HEK293 (cell line): ENCODE results near the gene BCL7A.

Experiments
- KLF7 ChIP-seq: fragments of 450-650 bp; formaldehyde crosslinking; IDR thresholded peaks from 2 replicates; pipeline ENCODE4 v1.5.1; 2016; ENCODE audit warnings: missing biosample characterization, missing genetic modification characterization, borderline replicate concordance
- KLF9 ChIP-seq: fragments of 450-650 bp; formaldehyde crosslinking; IDR thresholded peaks from 2 replicates; pipeline ENCODE4 v1.5.1; 2016; ENCODE audit warnings: missing biosample characterization, missing genetic modification characterization, low read depth
- SCRT1 ChIP-seq: fragments of 450-650 bp; formaldehyde crosslinking; IDR thresholded peaks from 2 replicates; pipeline ENCODE4 v1.5.1; 2016; ENCODE audit warnings: missing biosample characterization, missing genetic modification characterization, borderline replicate concordance
- WT1 ChIP-seq: fragments of 450-650 bp; formaldehyde crosslinking; IDR thresholded peaks from 2 replicates; pipeline ENCODE4 v1.5.1; 2016; ENCODE audit warnings: missing biosample characterization, missing genetic modification characterization
- ZNF184 ChIP-seq: fragments of 450-650 bp; IDR thresholded peaks from 2 replicates; pipeline ENCODE4 v1.5.1; 2018; ENCODE audit warnings: missing biosample characterization, mild to moderate bottlenecking, missing genetic modification characterization
- ZNF19 ChIP-seq: fragments of 450-650 bp; formaldehyde crosslinking; IDR thresholded peaks from 2 replicates; pipeline ENCODE4; 2016; ENCODE audit warnings: missing biosample characterization, missing genetic modification characterization, low read depth
- ZNF214 ChIP-seq: fragments of 450-650 bp; formaldehyde crosslinking; IDR thresholded peaks from 2 replicates; pipeline ENCODE4 v1.5.1; 2017; ENCODE audit warnings: missing biosample characterization, mild to moderate bottlenecking, missing genetic modification characterization, borderline replicate concordance
- ZNF292 ChIP-seq: fragments of 450-650 bp; formaldehyde crosslinking; IDR thresholded peaks from 2 replicates; pipeline ENCODE4 v1.5.1; 2016; ENCODE audit warnings: low read depth, missing biosample characterization, missing genetic modification characterization, borderline replicate concordance
- ZNF501 ChIP-seq: fragments of 450-650 bp; formaldehyde crosslinking; IDR thresholded peaks from 2 replicates; pipeline ENCODE4 v1.5.1; 2016; ENCODE audit warnings: missing biosample characterization, missing genetic modification characterization
- ZNF510 ChIP-seq: fragments of 450-650 bp; formaldehyde crosslinking; IDR thresholded peaks from 2 replicates; pipeline ENCODE4 v1.5.1; 2018; ENCODE audit warnings: mild to moderate bottlenecking, missing genetic modification characterization, missing biosample characterization; ENCODE audit not compliant: insufficient replicate concordance
- ZNF529 ChIP-seq: fragments of 450-650 bp; formaldehyde crosslinking; IDR thresholded peaks from 2 replicates; pipeline ENCODE4 v1.5.1; 2017; ENCODE audit warnings: missing genetic modification characterization, missing biosample characterization; ENCODE audit not compliant: insufficient replicate concordance
- ZNF549 ChIP-seq: fragments of 450-650 bp; IDR thresholded peaks from 2 replicates; pipeline ENCODE4 v1.5.1; 2018; ENCODE audit warnings: missing biosample characterization, missing genetic modification characterization, mild to moderate bottlenecking, inconsistent platforms, moderate library complexity
- ZNF560 ChIP-seq: fragments of 450-650 bp; formaldehyde crosslinking; IDR thresholded peaks from 2 replicates; pipeline ENCODE4 v1.5.1; 2017; ENCODE audit warnings: missing biosample characterization, missing genetic modification characterization, borderline replicate concordance
- ZNF623 ChIP-seq: fragments of 450-650 bp; formaldehyde crosslinking; IDR thresholded peaks from 2 replicates; pipeline ENCODE4 v1.5.1; 2016; ENCODE audit warnings: missing biosample characterization, missing genetic modification characterization
- ZNF660 ChIP-seq: fragments of 450-650 bp; IDR thresholded peaks from 2 replicates; pipeline ENCODE4 v1.5.1; 2018; ENCODE audit warnings: missing biosample characterization, mild to moderate bottlenecking, missing genetic modification characterization
- ZNF701 ChIP-seq: fragments of 450-650 bp; formaldehyde crosslinking; IDR thresholded peaks from 2 replicates; pipeline ENCODE4 v1.5.1; 2016; ENCODE audit warnings: missing biosample characterization, missing genetic modification characterization
- ZNF747 ChIP-seq: fragments of 450-650 bp; formaldehyde crosslinking; IDR thresholded peaks from 2 replicates; pipeline ENCODE4 v1.5.1; 2016; ENCODE audit warnings: missing biosample characterization, missing genetic modification characterization
- ZXDB ChIP-seq: fragments of 450-650 bp; formaldehyde crosslinking; IDR thresholded peaks from 2 replicates; pipeline ENCODE4 v1.5.1; 2016; ENCODE audit warnings: missing biosample characterization, missing genetic modification characterization
- TF ChIP-seq, protein P1 (sequence below): fragments of 450-650 bp; formaldehyde crosslinking; IDR thresholded peaks from 2 replicates; pipeline ENCODE4 v1.5.1; 2016; ENCODE audit warnings: missing biosample characterization, missing genetic modification characterization
- TF ChIP-seq, protein P2 (sequence below): fragments of 450-650 bp; formaldehyde crosslinking; IDR thresholded peaks from 2 replicates; pipeline ENCODE4 v1.5.1; 2016; ENCODE audit warnings: missing biosample characterization, missing genetic modification characterization
- TF ChIP-seq, protein P3 (sequence below): fragments of 450-650 bp; formaldehyde crosslinking; IDR thresholded peaks from 2 replicates; pipeline ENCODE4 v1.5.1; 2016; ENCODE audit warnings: missing biosample characterization, missing genetic modification characterization, low read depth
- TF ChIP-seq, protein P4 (sequence below): fragments of 450-650 bp; formaldehyde crosslinking; IDR thresholded peaks from 2 replicates; pipeline ENCODE4 v1.5.1; 2017; ENCODE audit warnings: missing biosample characterization, missing genetic modification characterization
- TF ChIP-seq, protein P5 (sequence below): fragments of 450-650 bp; formaldehyde crosslinking; IDR thresholded peaks from 2 replicates; pipeline ENCODE4 v1.5.1; 2016; ENCODE audit warnings: missing biosample characterization, missing genetic modification characterization
- TF ChIP-seq, protein P6 (sequence below): fragments of 450-650 bp; formaldehyde crosslinking; IDR thresholded peaks from 2 replicates; pipeline ENCODE4 v1.5.1; 2017; ENCODE audit warnings: missing biosample characterization, missing genetic modification characterization
- TF ChIP-seq, protein P7 (sequence below): fragments of 450-650 bp; formaldehyde crosslinking; IDR thresholded peaks from 2 replicates; pipeline ENCODE4 v1.5.1; 2016; ENCODE audit warnings: missing biosample characterization, missing genetic modification characterization, low read depth

Gene BCL7A

DNA sequence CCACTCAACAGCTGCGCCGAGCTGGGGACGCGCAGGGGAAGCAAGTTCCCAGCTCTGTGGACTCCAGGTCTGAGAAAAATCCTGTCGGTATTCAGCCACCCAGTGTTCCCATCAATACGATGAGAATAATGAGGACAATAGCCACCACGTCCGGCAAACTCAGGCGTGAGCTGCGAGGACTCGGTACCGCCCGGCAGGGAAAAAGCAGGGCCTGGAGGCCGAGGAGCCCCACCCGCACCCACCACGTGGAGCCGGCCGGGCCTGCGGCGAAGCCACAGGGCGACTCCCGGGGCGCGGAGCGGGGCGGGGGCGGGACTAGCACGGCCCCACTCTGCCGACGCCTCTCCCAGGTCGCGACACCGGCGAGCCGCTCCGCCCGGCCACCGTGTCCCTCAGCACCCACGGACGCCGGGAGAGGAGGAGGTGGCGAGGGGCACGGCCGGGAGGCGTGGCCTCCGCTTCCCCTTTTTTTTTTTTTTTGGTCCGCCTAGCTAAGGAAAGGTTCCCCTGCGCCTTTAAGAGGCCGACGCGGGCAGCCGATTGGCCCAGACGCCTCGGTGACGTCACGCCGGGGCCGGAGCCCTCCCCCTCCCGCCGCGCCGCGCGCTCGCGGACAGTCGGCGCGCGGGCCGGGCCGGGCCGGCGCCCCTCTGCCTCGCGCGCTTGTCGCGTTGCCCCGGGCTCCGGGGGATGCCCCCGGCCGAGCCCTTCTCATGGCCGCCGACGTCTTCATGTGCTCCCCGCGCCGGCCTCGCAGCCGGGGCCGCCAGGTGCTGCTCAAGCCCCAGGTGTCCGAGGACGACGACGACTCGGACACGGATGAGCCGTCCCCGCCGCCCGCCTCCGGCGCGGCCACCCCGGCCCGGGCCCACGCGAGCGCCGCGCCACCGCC is 56.7 kb downstream of the BCL7A start, which contains the start of gene MLXIP (continued):
- TF ChIP-seq, protein P1, sequence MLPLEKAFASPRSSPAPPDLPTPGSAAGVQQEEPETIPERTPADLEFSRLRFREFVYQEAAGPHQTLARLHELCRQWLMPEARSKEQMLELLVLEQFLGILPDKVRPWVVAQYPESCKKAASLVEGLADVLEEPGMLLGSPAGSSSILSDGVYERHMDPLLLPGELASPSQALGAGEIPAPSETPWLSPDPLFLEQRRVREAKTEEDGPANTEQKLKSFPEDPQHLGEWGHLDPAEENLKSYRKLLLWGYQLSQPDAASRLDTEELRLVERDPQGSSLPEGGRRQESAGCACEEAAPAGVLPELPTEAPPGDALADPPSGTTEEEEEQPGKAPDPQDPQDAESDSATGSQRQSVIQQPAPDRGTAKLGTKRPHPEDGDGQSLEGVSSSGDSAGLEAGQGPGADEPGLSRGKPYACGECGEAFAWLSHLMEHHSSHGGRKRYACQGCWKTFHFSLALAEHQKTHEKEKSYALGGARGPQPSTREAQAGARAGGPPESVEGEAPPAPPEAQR (tag by site-specific recombination), result 0 out of 2 replicates have a peak, but pooled peaks have one; percentile 16
- TF ChIP-seq KLF9 (tag by site-specific recombination), result peak; percentile 92
- TF ChIP-seq ZNF701, result no peak
- no peak for TF ChIP-seq ZNF529 (tag by site-specific recombination)
- no peak for TF ChIP-seq ZNF510 (tag by site-specific recombination)
- TF ChIP-seq, protein P2, sequence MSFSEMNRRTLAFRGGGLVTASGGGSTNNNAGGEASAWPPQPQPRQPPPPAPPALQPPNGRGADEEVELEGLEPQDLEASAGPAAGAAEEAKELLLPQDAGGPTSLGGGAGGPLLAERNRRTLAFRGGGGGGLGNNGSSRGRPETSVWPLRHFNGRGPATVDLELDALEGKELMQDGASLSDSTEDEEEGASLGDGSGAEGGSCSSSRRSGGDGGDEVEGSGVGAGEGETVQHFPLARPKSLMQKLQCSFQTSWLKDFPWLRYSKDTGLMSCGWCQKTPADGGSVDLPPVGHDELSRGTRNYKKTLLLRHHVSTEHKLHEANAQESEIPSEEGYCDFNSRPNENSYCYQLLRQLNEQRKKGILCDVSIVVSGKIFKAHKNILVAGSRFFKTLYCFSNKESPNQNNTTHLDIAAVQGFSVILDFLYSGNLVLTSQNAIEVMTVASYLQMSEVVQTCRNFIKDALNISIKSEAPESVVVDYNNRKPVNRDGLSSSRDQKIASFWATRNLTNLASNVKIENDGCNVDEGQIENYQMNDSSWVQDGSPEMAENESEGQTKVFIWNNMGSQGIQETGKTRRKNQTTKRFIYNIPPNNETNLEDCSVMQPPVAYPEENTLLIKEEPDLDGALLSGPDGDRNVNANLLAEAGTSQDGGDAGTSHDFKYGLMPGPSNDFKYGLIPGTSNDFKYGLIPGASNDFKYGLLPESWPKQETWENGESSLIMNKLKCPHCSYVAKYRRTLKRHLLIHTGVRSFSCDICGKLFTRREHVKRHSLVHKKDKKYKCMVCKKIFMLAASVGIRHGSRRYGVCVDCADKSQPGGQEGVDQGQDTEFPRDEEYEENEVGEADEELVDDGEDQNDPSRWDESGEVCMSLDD (tag by site-specific recombination), result no peak
- TF ChIP-seq, protein P3, sequence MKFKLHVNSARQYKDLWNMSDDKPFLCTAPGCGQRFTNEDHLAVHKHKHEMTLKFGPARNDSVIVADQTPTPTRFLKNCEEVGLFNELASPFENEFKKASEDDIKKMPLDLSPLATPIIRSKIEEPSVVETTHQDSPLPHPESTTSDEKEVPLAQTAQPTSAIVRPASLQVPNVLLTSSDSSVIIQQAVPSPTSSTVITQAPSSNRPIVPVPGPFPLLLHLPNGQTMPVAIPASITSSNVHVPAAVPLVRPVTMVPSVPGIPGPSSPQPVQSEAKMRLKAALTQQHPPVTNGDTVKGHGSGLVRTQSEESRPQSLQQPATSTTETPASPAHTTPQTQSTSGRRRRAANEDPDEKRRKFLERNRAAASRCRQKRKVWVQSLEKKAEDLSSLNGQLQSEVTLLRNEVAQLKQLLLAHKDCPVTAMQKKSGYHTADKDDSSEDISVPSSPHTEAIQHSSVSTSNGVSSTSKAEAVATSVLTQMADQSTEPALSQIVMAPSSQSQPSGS, result peak; percentile 92
- no peak for TF ChIP-seq ZNF747 (tag by site-specific recombination)
- TF ChIP-seq ZNF501 (tag by site-specific recombination), result no peak
- TF ChIP-seq, protein P4, sequence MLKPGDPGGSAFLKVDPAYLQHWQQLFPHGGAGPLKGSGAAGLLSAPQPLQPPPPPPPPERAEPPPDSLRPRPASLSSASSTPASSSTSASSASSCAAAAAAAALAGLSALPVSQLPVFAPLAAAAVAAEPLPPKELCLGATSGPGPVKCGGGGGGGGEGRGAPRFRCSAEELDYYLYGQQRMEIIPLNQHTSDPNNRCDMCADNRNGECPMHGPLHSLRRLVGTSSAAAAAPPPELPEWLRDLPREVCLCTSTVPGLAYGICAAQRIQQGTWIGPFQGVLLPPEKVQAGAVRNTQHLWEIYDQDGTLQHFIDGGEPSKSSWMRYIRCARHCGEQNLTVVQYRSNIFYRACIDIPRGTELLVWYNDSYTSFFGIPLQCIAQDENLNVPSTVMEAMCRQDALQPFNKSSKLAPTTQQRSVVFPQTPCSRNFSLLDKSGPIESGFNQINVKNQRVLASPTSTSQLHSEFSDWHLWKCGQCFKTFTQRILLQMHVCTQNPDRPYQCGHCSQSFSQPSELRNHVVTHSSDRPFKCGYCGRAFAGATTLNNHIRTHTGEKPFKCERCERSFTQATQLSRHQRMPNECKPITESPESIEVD (tag by site-specific recombination), result no peak
- peak; percentile 13; the same call in 1 of the 2 replicates for TF ChIP-seq KLF7 (tag by site-specific recombination)
- peak; percentile 42; the same call in 1 of the 2 replicates for TF ChIP-seq ZNF660 (tag by site-specific recombination)
- TF ChIP-seq, protein P5, sequence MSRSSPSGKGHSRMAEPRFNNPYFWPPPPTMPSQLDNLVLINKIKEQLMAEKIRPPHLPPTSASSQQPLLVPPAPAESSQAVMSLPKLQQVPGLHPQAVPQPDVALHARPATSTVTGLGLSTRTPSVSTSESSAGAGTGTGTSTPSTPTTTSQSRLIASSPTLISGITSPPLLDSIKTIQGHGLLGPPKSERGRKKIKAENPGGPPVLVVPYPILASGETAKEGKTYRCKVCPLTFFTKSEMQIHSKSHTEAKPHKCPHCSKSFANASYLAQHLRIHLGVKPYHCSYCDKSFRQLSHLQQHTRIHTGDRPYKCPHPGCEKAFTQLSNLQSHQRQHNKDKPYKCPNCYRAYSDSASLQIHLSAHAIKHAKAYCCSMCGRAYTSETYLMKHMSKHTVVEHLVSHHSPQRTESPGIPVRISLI (tag by site-specific recombination), result no peak; the same call in none of the 2 replicates
- no peak for TF ChIP-seq SCRT1 (tag by site-specific recombination)
- peak; percentile 56 for TF ChIP-seq ZXDB (tag by site-specific recombination)
- TF ChIP-seq, protein P6, sequence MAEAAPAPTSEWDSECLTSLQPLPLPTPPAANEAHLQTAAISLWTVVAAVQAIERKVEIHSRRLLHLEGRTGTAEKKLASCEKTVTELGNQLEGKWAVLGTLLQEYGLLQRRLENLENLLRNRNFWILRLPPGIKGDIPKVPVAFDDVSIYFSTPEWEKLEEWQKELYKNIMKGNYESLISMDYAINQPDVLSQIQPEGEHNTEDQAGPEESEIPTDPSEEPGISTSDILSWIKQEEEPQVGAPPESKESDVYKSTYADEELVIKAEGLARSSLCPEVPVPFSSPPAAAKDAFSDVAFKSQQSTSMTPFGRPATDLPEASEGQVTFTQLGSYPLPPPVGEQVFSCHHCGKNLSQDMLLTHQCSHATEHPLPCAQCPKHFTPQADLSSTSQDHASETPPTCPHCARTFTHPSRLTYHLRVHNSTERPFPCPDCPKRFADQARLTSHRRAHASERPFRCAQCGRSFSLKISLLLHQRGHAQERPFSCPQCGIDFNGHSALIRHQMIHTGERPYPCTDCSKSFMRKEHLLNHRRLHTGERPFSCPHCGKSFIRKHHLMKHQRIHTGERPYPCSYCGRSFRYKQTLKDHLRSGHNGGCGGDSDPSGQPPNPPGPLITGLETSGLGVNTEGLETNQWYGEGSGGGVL, result no peak
- TF ChIP-seq ZNF292, result no peak
- TF ChIP-seq, protein P7, sequence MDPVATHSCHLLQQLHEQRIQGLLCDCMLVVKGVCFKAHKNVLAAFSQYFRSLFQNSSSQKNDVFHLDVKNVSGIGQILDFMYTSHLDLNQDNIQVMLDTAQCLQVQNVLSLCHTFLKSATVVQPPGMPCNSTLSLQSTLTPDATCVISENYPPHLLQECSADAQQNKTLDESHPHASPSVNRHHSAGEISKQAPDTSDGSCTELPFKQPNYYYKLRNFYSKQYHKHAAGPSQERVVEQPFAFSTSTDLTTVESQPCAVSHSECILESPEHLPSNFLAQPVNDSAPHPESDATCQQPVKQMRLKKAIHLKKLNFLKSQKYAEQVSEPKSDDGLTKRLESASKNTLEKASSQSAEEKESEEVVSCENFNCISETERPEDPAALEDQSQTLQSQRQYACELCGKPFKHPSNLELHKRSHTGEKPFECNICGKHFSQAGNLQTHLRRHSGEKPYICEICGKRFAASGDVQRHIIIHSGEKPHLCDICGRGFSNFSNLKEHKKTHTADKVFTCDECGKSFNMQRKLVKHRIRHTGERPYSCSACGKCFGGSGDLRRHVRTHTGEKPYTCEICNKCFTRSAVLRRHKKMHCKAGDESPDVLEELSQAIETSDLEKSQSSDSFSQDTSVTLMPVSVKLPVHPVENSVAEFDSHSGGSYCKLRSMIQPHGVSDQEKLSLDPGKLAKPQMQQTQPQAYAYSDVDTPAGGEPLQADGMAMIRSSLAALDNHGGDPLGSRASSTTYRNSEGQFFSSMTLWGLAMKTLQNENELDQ (tag by site-specific recombination), result no peak
- no peak for TF ChIP-seq ZNF549 (tag by site-specific recombination)
- TF ChIP-seq ZNF184, result peak; percentile 26; the same call in 1 of the 2 replicates
- no peak for TF ChIP-seq ZNF19 (tag by site-specific recombination)
- no peak for TF ChIP-seq WT1 (tag by site-specific recombination)
- TF ChIP-seq ZNF214 (tag by site-specific recombination), result no peak
- TF ChIP-seq ZNF560 (tag by site-specific recombination), result no peak
- TF ChIP-seq ZNF623 (tag by site-specific recombination), result no peak
